Memory B cell (primary cell): ENCODE data around the gene CELSR1.

Source experiments
- ATAC-seq: fragments of 150-1000 bp; cut with Tn5 transposase; 2 replicates; pipeline ENCODE4 v1.10.0; 2021; ENCODE audit warnings: low read depth, mild to moderate bottlenecking, moderate library complexity
- DNase-seq, 2 donors: peaks; one replicate each; pipeline ENCODE4 v3.0.0; 2022; ENCODE audit warnings: low spot score in 2 of 2
- H3K27ac Mint-ChIP-seq: one replicate; pipeline ENCODE4 v1.8.0; 2022; ENCODE audit warnings: mild to moderate bottlenecking, moderate library complexity, mixed read lengths
- H3K27me3 Mint-ChIP-seq: one replicate; pipeline ENCODE4 v1.8.0; 2022; ENCODE audit warnings: mixed read lengths
- H3K36me3 Mint-ChIP-seq: one replicate; pipeline ENCODE4 v1.8.0; 2022; ENCODE audit warnings: mild to moderate bottlenecking, mixed read lengths
- H3K4me1 Mint-ChIP-seq: one replicate; pipeline ENCODE4 v1.8.0; 2022; ENCODE audit warnings: mixed read lengths
- H3K4me3 Mint-ChIP-seq: one replicate; pipeline ENCODE4 v1.8.0; 2022; ENCODE audit warnings: mild to moderate bottlenecking, moderate library complexity, mixed read lengths
- H3K9me3 Mint-ChIP-seq: one replicate; pipeline ENCODE4 v1.8.0; 2022; ENCODE audit warnings: mixed read lengths

Gene CELSR1

DNA sequence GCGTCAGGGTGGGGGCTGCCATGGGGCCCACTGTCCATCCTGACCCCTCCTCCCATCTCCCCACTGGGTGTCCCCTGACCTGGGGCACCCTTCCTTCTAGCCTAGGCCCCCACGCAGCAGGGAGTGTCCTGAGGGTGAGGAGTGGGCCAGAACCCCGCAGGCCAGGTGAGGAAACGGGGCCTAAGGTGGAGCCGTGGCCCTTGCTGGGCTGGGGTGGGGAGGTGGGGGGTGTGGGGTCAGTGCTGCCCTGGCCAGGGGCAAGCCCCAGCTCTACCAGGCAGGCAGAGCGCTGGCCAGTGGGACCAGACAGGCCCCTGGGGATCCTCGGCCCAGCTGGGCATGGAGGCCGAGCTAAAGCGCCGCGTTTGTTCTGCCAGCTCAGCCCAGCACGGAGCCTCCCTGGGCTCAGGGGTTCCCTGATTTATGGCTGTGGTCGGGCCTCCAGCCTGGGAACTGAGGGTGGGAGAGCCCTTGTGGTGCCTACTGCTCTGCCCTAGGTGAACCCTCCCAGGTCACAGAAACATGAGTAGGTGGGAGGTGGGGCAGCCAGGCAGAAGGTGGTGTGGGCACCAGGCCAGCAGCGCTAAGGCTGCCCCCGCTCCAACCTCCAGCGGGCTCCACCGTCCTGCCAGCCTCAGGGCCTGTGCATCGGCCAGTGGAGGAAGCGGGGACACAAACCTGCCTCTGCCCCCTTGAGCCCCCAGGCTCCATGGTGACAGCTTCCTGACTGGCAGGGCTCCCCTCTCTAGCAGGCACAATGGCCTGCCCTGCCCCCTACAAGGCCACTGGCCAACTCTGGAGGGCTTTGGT lies 179.5 kb downstream of the CELSR1 start:
- Mint-ChIP-seq H3K9me3 (no peaks in the 10 kb centered on the region), H3K27ac (no peak overlapping the region), H3K4me3 (no peak overlapping the region), H3K27me3 (no peaks in the 10 kb centered on the region), H3K36me3 (peaks cover 13% of the 10 kb centered on the region), H3K4me1 (peaks cover 8% of the 10 kb centered on the region)
- no peak for DNase-seq
- ATAC-seq, result no peak

DNA sequence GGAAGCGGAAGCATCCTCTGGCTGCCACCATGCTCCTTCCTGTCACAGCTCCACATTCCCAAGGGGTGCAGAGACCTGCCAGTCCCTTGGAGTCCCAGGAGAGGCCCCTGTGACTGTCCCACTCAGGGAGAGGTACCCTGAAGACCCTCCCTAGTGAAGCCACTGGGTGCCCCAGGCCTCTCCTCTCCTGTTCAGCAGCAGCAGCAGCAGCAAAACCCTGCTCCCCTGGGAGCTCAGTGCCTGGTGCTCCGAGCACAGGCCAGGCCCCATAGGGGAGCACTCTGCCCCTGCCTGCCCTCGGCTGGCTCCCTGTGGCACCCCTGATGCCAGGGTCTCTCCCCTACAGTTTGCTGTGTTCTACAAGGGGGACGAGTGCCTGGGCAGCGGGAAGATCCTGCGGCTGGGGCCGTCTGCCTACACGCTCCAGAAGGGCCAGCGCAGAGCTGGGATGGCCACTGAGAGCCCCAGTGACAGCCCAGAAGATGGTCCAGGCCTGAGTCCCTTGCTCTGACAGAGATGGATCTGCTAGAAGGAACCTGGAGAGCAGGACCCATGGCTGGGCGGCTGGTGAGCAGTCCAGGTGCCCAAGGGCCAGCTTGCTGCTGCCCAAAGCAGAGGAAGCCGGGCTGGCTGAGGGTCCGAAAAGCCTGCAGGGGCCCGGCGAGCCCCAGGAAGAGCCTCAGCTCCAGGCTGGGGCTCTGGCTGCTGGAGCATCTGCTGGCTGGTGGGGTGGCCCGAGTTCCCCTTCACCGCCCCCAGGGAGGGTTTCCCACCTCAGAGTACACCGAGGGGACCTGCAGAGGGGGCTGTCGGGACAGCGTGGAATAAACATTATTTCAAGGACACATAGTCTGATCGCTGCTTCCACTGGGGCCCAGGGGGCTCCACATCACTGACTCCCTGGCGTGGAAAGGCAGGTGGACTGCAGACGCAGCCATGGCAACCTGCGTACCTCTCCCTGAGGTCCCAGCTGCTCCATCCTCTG lies 180.6 kb downstream of the CELSR1 start:
- Mint-ChIP-seq H3K27ac (no peak overlapping the region), H3K36me3 (peaks cover 14% of the 10 kb centered on the region), H3K9me3 (no peaks in the 10 kb centered on the region), H3K4me1 (peaks cover 9% of the 10 kb centered on the region), H3K27me3 (no peaks in the 10 kb centered on the region), H3K4me3 (no peak overlapping the region)
- ATAC-seq, result no peak
- DNase-seq, result no peak

DNA sequence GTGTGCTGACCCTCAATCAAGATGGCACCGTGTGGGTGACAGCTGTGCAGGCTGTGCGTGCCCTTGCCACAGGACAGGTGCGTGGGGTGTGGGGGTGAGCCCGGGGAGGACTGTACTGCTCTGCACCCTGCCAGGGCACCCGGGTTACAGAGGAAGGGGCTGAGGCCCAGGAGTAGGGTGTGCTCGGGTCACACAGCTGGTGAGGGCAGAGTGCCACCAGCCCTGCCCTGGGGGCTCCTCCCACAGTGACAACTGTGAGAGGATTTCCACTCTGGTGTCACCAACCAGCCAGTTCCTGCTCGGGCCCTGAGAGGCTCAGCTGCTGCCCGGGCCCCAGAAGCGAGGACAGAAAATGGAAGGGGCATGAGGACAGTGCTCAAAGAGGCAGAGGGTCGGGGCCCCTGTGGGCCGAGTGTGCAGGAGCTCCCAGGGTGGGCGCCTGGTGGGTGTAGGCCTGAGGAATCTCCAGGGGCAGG lies 181.4 kb downstream of the CELSR1 start:
- Mint-ChIP-seq H3K27ac (no peak overlapping the region), H3K4me3 (no peak overlapping the region), H3K36me3 (peaks cover 17% of the 10 kb centered on the region), H3K27me3 (no peaks in the 10 kb centered on the region), H3K4me1 (peaks cover 9% of the 10 kb centered on the region), H3K9me3 (no peaks in the 10 kb centered on the region)
- ATAC-seq (no peak), DNase-seq (no peak)

DNA sequence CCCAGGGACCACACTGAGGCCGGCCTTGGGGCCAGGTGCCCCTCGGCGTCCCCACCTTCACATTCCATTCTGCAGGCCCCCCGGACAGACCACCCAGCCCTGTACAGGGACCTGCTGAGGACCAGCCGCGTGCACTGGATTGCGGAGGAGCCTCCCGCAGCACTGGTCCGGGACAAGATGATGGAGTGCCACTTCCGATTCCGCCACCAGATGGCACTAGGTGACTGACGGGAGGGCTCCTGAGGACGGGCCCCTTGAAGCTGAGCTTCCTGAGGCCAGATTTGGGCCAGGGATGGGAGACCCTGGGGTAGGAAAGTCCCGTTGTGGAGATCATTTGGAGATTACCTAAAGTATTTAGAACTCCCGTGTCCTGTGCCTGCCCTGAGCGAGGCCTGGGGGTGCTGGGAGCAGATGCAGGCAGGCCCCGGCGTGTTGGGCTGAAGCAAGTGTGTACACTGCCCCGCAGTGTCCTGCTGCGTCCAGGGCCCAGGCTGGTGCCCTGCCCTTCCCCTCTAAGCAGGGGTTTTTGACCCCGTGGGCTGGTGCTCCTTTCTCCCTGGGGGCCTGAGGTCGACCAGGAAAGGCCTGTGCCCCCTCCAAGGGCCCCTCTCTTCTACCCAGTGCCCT lies 181.9 kb downstream of the CELSR1 start:
- Mint-ChIP-seq H3K36me3 (peaks cover 20% of the 10 kb centered on the region), H3K4me1 (peaks cover 9% of the 10 kb centered on the region), H3K9me3 (no peaks in the 10 kb centered on the region), H3K27me3 (no peaks in the 10 kb centered on the region), H3K4me3 (no peak overlapping the region), H3K27ac (no peak overlapping the region)
- DNase-seq, result peak; percentile 62 to 77
- ATAC-seq, result peak; percentile 70

DNA sequence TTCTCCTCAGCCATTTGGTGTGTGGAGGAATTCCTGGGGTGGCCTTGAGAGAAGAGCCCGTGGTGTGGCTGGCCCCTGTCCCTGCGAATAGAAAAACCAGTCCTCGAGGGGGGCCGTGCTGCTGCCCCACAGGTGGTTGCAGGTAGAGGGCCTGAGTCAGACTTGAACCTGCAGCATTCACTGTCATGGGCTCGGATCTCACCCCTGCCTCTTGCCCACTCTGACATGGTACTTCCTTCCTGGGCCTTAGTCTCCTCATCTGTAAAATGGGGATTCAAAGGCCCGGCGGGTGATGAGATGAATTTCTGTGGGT lies 182.5 kb downstream of the CELSR1 start:
- ATAC-seq (no peak), DNase-seq (no peak)
- Mint-ChIP-seq H3K27me3 (no peaks in the 10 kb centered on the region), H3K4me3 (no peak overlapping the region), H3K27ac (no peak overlapping the region), H3K4me1 (peaks cover 9% of the 10 kb centered on the region), H3K36me3 (peaks cover 21% of the 10 kb centered on the region), H3K9me3 (no peaks in the 10 kb centered on the region)

DNA sequence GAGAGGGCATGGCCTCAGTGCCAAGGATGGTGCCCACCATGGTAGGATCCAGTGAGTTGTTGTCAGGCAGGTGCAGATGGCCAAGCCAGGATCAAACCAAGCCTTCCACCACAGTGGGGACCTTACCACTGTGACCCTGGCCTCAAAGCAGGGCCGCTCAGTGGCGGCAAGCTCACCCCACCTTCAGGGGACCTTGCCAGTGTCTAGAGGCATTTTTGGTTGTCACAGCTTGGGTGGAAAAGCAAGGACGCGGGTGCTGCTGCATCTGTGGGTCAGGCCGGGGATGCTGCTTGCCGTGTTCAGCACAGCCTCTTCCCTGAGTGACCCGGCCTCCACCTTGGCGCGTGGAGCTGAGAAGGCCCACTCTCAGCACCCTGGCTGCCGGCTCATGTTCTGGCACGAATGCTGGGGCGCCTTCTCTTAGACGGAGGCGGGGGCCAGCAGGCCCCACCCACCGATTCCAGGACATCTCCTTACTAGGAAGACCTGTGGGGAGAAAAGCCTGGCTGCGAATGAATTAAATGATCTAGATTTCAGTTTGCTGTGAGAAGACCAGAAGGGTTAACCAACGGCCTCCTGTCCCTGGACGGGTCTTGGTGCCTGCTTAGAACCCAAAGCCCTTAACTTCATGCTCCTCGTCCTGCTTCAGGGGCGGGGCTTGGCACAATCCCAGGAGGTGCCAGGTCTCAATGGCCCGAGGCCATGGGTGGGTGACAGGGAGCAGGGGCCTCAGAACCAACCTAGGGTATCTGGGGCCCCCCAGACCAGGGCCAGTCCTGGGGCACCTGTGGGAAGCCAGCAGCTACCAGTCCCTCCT lies 183.0 kb downstream of the CELSR1 start:
- Mint-ChIP-seq H3K27ac (no peak overlapping the region), H3K4me1 (peaks cover 12% of the 10 kb centered on the region), H3K4me3 (no peak overlapping the region), H3K9me3 (no peaks in the 10 kb centered on the region), H3K36me3 (peaks cover 23% of the 10 kb centered on the region), H3K27me3 (no peaks in the 10 kb centered on the region)
- DNase-seq (no peak), ATAC-seq (no peak)

DNA sequence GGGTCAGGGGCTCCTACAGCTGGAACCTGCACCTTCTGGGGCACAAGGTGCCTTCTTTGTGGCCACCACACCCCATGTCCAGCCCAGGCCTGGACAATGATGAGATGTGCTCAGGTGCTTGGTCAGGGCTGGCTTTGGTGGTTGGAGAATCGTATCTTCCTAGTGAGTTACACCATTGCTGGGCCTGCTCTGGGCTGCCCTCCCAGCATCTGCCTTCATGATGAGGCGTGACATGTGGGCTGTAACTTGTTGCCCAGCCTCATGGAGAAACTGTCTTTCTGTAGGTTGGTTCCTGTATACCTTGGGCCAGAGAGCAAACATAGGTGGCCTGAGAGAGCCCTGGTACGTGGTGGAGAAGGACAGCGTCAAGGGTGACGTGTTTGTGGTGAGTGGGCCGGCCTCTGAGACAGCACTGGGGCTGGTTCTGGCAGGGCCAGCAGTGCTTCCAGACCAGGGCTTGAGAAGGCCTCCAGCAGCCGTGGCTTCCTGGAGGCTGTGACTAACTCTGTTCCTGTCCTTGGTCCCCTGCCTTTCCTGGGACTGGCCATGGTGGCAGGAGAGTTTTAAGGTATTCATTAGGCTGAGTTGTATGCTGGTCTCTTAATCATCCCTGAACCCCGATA lies 183.8 kb downstream of the CELSR1 start:
- no peaks in the 10 kb centered on the region for H3K9me3 Mint-ChIP-seq
- H3K4me1 Mint-ChIP-seq, result peaks cover 16% of the 10 kb centered on the region
- ATAC-seq, result no peak
- H3K36me3 Mint-ChIP-seq, result peaks cover 27% of the 10 kb centered on the region
- DNase-seq, result no peak
- H3K4me3 Mint-ChIP-seq, result no peak overlapping the region
- H3K27me3 Mint-ChIP-seq, result no peaks in the 10 kb centered on the region
- no peak overlapping the region for H3K27ac Mint-ChIP-seq

DNA sequence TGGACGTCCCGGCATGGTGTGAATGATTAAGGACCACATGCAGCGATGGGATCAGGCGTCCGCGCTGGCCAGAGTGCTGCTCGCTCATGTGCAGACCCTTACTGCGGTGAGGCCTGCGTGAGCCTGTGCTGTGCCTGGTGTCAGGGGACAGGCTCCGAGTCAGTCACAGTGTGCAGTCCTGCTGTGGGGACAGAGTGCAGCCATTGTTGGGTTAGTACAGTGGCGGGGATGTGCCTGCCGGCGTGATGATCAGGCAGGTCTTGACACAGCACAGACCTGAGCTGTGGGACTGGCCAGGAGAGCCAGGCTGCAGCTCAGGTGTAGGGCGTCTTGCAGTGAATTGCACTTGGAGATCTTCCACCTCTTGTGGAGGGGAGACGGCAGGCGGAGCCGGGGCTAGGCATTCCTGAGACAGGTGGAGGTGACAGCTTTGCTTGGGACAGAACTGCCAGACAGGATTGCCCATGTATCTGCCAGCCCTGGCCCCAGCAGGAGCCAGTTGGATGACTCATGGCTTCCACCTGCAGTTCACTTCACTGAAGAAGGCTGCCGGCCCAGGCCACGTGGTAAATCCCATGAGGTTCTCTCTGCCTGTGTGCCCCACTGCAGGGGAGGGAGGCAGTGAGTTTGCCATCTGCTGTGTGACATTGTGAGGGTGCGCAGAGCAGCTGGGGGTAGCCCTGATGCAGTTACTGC lies 184.6 kb downstream of the CELSR1 start:
- no peaks in the 10 kb centered on the region for H3K9me3 Mint-ChIP-seq
- peak; percentile 69 for ATAC-seq
- H3K4me1 Mint-ChIP-seq, result peaks cover 16% of the 10 kb centered on the region
- peaks cover 27% of the 10 kb centered on the region for H3K36me3 Mint-ChIP-seq
- H3K4me3 Mint-ChIP-seq, result no peak overlapping the region
- no peak overlapping the region for H3K27ac Mint-ChIP-seq
- no peaks in the 10 kb centered on the region for H3K27me3 Mint-ChIP-seq
- peak in 1 of 2 donors; percentile 16 for DNase-seq

DNA sequence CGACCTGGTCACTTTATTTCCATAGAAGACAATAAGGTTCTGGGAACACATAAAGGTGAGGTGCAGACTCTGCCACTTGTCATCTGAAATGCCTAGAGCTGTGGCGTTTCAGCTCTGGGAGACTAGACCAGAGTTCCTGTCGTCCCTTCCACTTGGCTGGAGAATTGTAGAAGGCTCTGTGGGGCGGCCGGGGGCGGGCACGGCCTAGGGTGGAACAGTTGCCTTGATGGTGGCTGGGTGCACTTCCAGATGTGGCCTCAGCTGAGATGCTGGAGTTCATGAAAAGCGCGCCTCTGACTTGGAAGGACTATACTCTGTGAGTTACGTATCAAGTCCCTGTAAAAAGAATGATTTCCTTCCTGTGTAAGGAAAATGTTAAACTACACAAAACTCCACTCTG lies 185.1 kb downstream of the CELSR1 start:
- H3K4me3 Mint-ChIP-seq, result no peak overlapping the region
- DNase-seq, result no peak
- no peaks in the 10 kb centered on the region for H3K27me3 Mint-ChIP-seq
- peaks cover 16% of the 10 kb centered on the region for H3K4me1 Mint-ChIP-seq
- peaks cover 23% of the 10 kb centered on the region for H3K36me3 Mint-ChIP-seq
- no peaks in the 10 kb centered on the region for H3K9me3 Mint-ChIP-seq
- H3K27ac Mint-ChIP-seq, result no peak overlapping the region
- ATAC-seq, result no peak

DNA sequence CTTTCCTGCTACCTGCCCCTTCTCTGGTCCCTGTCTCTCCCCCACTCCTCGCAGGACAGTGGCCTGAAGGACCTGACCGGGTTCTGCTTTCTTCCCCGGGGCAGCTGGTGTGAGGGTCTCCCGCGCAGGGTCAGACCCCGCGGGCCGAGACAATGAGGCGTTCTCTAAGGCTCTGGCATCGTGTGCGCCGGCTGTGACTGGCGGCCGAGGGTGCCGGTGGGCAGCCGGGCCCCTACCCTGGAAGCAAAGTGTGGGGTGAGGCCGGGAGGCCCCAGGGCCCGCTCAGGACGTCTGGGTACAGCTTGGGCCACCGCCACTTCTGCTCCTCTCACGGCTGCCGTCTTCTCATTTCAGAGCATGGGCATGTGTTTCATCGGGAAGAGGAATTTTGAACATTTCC lies 185.7 kb downstream of the CELSR1 start:
- H3K4me1 Mint-ChIP-seq, result peaks cover 16% of the 10 kb centered on the region
- ATAC-seq, result no peak

DNA sequence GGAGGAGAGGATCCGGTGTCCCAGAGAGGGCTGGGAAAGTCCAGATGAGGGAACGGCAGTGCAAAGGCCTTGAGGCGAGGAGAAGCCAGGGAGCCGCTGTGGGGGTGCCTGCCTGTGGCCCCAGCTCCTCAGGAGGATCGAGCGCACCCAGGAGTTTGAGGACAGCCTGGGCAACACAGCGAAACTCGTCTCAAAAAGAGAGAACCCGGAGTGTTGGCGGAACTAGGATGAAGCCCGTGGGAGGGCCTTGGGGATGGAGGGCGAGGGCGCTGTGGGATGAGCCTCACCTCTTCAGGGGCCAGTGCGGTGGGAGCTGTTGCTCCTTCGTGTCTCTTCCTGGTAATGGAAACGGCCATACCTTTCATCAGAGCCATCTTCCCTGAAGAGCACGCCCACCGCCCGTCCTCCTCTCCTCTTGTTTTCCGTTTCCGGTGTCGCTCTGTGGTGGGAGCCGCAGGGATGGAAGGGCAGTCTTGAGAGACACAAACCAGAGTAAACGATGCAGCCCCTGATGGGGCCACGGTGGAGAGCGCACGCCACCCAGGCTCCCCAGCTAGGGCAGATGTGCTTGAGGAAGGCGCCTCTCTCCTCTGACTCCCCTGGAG lies 186.2 kb downstream of the CELSR1 start:
- Mint-ChIP-seq H3K9me3 (no peaks in the 10 kb centered on the region), H3K27me3 (no peaks in the 10 kb centered on the region), H3K4me1 (peaks cover 16% of the 10 kb centered on the region), H3K27ac (no peak overlapping the region), H3K4me3 (no peak overlapping the region), H3K36me3 (peaks cover 25% of the 10 kb centered on the region)
- DNase-seq (no peak), ATAC-seq (no peak)

More for the DNA sequence above, 185.7 kb downstream of the CELSR1 start:
- DNase-seq, result no peak
- peaks cover 23% of the 10 kb centered on the region for H3K36me3 Mint-ChIP-seq
- H3K4me3 Mint-ChIP-seq, result no peak overlapping the region
- no peaks in the 10 kb centered on the region for H3K9me3 Mint-ChIP-seq
- H3K27ac Mint-ChIP-seq, result no peak overlapping the region
- H3K27me3 Mint-ChIP-seq, result no peaks in the 10 kb centered on the region

DNA sequence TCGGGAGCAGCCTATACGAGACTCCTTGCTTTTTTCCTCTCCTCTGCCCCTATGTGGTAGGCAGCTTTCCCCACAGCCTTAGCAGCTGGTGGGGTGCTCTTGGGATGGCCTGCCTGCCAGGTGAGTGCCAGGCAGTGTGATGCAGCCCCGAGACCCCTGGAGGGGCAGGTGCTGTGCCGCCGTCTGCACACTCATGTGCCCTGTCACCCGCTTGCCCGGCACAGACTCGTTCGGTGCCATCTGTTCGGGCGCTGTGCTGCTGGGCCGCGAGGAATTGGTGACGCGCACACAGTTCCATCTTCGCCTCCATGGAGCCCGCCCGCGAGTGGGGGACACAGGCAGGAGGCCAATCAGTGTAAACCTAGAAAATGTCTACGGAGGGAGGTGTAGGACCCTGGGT lies 186.8 kb downstream of the CELSR1 start:
- Mint-ChIP-seq H3K27me3 (no peaks in the 10 kb centered on the region), H3K27ac (no peak overlapping the region)

More for the DNA sequence above, 186.8 kb downstream of the CELSR1 start:
- ATAC-seq, result no peak
- Mint-ChIP-seq H3K9me3 (no peaks in the 10 kb centered on the region), H3K4me1 (peaks cover 16% of the 10 kb centered on the region), H3K36me3 (peaks cover 29% of the 10 kb centered on the region), H3K4me3 (no peak overlapping the region)
- no peak for DNase-seq
